Measurements from ENCODE around the gene LRRC7. TPM values are rescaled to one million over a fixed set of nuclear protein-coding genes. Genes with fewer than 3 reads are reported as not detected.

Gene LRRC7
- polyA plus RNA-seq (2011; rRNA removed) (not detected in 2 replicates), polyA minus RNA-seq (2011; rRNA and poly(A)+ RNA removed) (not detected in 2 replicates)

DNA sequence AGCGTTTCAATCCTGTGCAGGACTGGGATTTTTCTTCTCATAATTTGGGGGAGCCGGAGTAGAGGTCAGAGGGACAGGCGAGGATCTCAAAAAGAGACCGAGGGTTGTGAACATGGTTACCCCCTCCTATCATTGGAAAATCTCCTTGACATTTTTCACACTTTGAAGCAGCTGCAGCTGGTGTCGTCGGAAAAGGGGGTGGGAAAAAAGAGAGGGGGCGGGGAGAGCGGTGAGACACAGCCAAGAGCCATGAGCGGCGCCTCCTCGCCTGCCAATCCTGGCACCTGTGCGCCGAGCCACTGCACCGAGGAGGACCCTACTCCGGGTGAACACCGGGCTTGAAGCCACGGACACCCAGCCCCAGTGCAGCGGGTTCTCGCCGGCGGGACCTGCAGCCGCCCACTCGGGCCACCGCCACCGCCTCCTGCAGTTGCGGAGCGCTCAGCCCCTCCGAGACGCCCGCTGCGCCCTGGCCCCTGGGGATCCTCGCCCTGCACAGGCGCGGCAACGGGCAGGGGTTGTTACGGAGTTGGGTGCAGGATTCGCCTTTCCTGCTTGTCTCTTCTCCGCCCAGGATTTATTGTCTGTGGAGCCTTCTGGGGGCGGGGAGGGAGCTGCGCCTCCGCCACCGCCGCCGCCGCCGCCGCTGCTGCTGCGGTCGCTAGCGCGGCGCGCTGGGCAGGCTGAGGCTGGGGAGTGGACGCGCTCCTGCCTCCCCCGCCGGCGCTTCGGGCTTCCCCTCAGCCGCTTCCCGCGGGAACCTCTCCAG lies at the start of gene LRRC7:
TSS of gene LRRC7 (plus strand) at position 271 of the 769 bp plus-strand sequence. CDS start 718 bp downstream, outside the sequence.
- TF ChIP-seq, protein P1, sequence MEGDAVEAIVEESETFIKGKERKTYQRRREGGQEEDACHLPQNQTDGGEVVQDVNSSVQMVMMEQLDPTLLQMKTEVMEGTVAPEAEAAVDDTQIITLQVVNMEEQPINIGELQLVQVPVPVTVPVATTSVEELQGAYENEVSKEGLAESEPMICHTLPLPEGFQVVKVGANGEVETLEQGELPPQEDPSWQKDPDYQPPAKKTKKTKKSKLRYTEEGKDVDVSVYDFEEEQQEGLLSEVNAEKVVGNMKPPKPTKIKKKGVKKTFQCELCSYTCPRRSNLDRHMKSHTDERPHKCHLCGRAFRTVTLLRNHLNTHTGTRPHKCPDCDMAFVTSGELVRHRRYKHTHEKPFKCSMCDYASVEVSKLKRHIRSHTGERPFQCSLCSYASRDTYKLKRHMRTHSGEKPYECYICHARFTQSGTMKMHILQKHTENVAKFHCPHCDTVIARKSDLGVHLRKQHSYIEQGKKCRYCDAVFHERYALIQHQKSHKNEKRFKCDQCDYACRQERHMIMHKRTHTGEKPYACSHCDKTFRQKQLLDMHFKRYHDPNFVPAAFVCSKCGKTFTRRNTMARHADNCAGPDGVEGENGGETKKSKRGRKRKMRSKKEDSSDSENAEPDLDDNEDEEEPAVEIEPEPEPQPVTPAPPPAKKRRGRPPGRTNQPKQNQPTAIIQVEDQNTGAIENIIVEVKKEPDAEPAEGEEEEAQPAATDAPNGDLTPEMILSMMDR (IDR thresholded peaks at IDR 0.05; ENCODE audit: low read depth, low read length): no peak
- DNase-seq (ENCODE audit: low read depth, low spot score): no peak
- peak within 1 kb of the TSS; percentile 41 for H3K4me3 ChIP-seq (ENCODE audit: low read depth, low read length)
- no peak within 1 kb of the TSS for H3K27ac ChIP-seq (ENCODE audit: low read depth, low read length)
- ChIA-PET POLR2A (no interaction called here), CTCF (no interaction called here)
- no peaks in the 10 kb centered on the region; the same call in 1 of the 2 replicates for H3K9me3 ChIP-seq (ENCODE audit: control insufficient read depth, insufficient read depth, low read length)
- peaks cover 39% of the 10 kb centered on the region for H3K27me3 ChIP-seq (ENCODE audit: control insufficient read depth, insufficient read depth, low read length)

DNA sequence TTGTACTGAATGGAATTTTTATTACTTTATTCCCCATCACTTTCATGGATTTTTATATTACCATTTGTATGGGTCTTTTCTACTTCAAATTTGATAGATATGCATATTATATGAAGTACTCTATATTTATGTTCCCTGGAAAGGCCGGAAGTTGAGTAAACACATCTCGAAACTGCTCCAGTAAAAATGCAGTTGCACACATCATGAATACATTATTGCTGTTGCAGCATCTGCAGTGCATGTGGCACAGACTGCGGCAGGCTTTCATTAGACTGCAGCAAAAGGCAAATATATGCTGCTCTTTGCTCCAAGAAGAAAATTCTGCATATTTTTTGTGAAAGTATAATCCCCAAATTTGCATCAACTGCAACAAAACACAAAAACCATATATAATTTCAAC lies 48.7 kb upstream of the LRRC7 start:
- Histone ChIP-seq H3K4me3 (ENCODE audit: low read depth, low read length) (no peak overlapping the region), H3K27me3 (ENCODE audit: control insufficient read depth, insufficient read depth, low read length) (no peaks in the 10 kb centered on the region), H3K27ac (ENCODE audit: low read depth, low read length) (no peak overlapping the region), H3K9me3 (ENCODE audit: control insufficient read depth, insufficient read depth, low read length) (no peaks in the 10 kb centered on the region)
- no peak for DNase-seq (ENCODE audit: low read depth, low spot score)
- ChIA-PET CTCF (no interaction called here), POLR2A (no interaction called here)
- TF ChIP-seq, protein P1 (IDR thresholded peaks at IDR 0.05; ENCODE audit: low read depth, low read length): no peak

DNA sequence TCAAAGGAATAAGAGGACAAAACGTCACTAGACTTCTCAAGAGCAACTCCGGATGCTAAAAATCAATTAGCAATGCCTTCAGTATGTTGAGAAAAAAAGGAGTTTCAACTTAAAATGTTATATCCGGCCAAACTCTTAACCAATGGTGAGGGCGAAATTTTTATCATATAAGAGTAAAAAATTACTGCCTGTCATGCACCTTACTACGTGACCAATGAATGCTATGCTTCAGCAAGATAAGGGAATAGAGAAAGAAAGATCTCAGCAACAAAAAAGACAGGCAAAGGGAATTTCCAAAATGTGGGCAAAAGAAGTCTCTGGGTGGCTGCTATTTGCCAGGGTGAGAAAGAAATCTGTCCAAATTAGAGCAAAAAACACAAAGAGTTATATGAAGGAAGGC lies 47.4 kb upstream of the LRRC7 start:
- ChIA-PET POLR2A (no interaction called here), CTCF (no interaction called here)
- no peaks in the 10 kb centered on the region for H3K27me3 ChIP-seq (ENCODE audit: control insufficient read depth, insufficient read depth, low read length)
- no peak overlapping the region for H3K4me3 ChIP-seq (ENCODE audit: low read depth, low read length)
- H3K27ac ChIP-seq (ENCODE audit: low read depth, low read length): no peak overlapping the region
- no peaks in the 10 kb centered on the region for H3K9me3 ChIP-seq (ENCODE audit: control insufficient read depth, insufficient read depth, low read length)
- TF ChIP-seq, protein P1 (IDR thresholded peaks at IDR 0.05; ENCODE audit: low read depth, low read length): no peak
- no peak for DNase-seq (ENCODE audit: low read depth, low spot score)

DNA sequence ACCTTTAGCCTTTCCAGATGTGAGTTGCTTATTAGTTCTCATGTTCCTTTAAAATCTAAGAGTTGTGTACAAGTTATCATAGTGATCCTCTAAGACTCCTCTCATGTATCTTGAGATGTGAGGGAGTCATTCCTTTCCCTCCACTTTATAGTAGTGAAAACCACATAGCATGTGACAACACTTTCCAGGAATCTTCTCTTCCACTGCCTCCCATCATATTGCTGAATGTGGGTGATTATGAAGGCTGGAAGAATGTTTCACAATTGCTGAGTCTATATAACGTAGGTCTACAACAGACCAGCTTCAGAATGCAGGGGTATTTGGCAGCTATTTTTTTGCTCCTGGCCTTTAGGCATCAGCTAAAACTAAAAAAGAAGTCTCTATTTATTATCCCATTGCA lies 44.7 kb upstream of the LRRC7 start:
- peak; percentile 84 for DNase-seq (ENCODE audit: low read depth, low spot score)
- H3K27ac ChIP-seq (ENCODE audit: low read depth, low read length): no peak overlapping the region
- ChIA-PET POLR2A (no interaction called here), CTCF (no interaction called here)
- no peaks in the 10 kb centered on the region for H3K9me3 ChIP-seq (ENCODE audit: control insufficient read depth, insufficient read depth, low read length)
- H3K4me3 ChIP-seq (ENCODE audit: low read depth, low read length): no peak overlapping the region
- no peaks in the 10 kb centered on the region for H3K27me3 ChIP-seq (ENCODE audit: control insufficient read depth, insufficient read depth, low read length)
- TF ChIP-seq, protein P1 (IDR thresholded peaks at IDR 0.05; ENCODE audit: low read depth, low read length): no peak

DNA sequence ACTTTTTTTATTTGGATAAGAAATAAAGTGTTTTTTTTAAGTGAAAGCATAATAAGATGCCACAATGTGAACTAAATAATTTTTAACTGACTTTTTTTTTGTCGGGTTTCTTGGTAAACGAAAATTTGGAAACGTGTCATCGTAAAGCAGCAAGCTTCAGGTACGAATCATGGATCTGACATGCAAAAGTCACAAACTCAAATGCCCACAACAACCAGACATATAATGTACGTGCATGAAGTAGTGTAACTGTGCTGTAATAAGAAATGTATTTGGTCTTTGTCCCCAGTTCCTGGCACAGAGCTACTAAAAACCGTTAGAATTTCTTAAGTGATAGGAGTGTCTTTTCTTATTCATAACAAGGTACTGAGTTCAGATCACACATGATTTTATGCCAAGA lies 44.3 kb upstream of the LRRC7 start:
- CTCF ChIA-PET: no interaction called here
- Histone ChIP-seq H3K27me3 (ENCODE audit: control insufficient read depth, insufficient read depth, low read length) (no peaks in the 10 kb centered on the region), H3K4me3 (ENCODE audit: low read depth, low read length) (no peak overlapping the region), H3K9me3 (ENCODE audit: control insufficient read depth, insufficient read depth, low read length) (no peaks in the 10 kb centered on the region), H3K27ac (ENCODE audit: low read depth, low read length) (no peak overlapping the region)
- TF ChIP-seq, protein P1 (IDR thresholded peaks at IDR 0.05; ENCODE audit: low read depth, low read length): no peak
- DNase-seq (ENCODE audit: low read depth, low spot score): no peak
- POLR2A ChIA-PET: no interaction called here

Data from AG04450 (cell line).